SK-N-SH treated with all-trans-retinoic acid at 6 μM for 48 hours (cell line): ENCODE results near the gene UBL7.

Experiments used
- ARNTL ChIP-seq: fragments of 450-650 bp; formaldehyde crosslinking; IDR thresholded peaks from 2 replicates; pipeline ENCODE4 v1.5.0; 2020; ENCODE audit warnings: low read depth, mild to moderate bottlenecking, moderate library complexity, borderline replicate concordance
- CSDC2 ChIP-seq: fragments of 250-450 bp; sonication (Bioruptor Pico); IDR thresholded peaks from 2 replicates; pipeline ENCODE4 v1.5.0; 2020; ENCODE audit warnings: mild to moderate bottlenecking, moderate library complexity
- GLIS3 ChIP-seq: fragments of 250-450 bp; sonication (Bioruptor Pico); IDR thresholded peaks from 2 replicates; pipeline ENCODE4 v1.5.0; 2020; ENCODE audit warnings: mild to moderate bottlenecking, moderate library complexity
- PATZ1 ChIP-seq: fragments of 250-450 bp; sonication (Bioruptor Pico); IDR thresholded peaks from 2 replicates; pipeline ENCODE4 v1.8.0; 2020; ENCODE audit warnings: mild to moderate bottlenecking, moderate library complexity, borderline replicate concordance
- SNAI2 ChIP-seq: fragments of 250-450 bp; sonication (Bioruptor Pico); IDR thresholded peaks from 2 replicates; pipeline ENCODE4 v1.5.0; 2020; ENCODE audit warnings: mild to moderate bottlenecking, moderate library complexity
- TCF4 ChIP-seq: fragments of 250-450 bp; sonication (Bioruptor Pico); IDR thresholded peaks from 2 replicates; pipeline ENCODE4 v1.8.0; 2021; ENCODE audit warnings: mild to moderate bottlenecking, moderate library complexity, borderline replicate concordance
- ZFP3 ChIP-seq: fragments of 250-450 bp; sonication (Bioruptor Pico); IDR thresholded peaks from 2 replicates; pipeline ENCODE4 v1.5.0; 2020; ENCODE audit warnings: mild to moderate bottlenecking, moderate library complexity
- ZNF565 ChIP-seq: fragments of 450-650 bp; formaldehyde crosslinking; conservative IDR thresholded peaks from 2 replicates; pipeline ENCODE4 v1.5.0; 2020; ENCODE audit warnings: low read depth, mild to moderate bottlenecking, moderate library complexity

DNA sequence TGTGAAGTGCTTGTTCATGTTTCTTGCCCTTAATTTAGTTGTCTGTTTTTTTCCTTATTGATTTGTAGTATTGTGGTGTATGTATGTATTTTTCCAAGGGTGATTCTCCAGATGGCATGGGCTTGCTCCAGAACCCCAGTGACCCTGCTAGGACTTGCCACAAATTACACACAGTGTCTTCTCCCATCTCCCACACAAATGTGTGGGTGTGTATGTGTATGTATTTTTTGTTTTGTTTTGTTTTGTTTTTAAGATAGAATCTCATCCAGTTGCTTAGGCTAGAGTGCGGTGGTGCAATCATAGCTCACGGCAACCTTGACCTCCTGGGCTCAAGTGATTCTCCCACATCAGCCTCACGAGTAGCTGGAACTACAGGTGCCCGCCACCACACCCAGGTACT, 43.9 kb upstream of the UBL7 start:
- TF ChIP-seq ZFP3 (CRISPR knock-in tag) (no peak), PATZ1 (CRISPR knock-in tag) (no peak), TCF4 (CRISPR knock-in tag) (no peak), ARNTL (no peak), ZNF565 (CRISPR knock-in tag) (no peak), CSDC2 (no peak), SNAI2 (CRISPR knock-in tag) (no peak), GLIS3 (CRISPR knock-in tag) (no peak)
